Astrocyte of the hippocampus (primary cell): ENCODE measurements around the gene MLH1.

Source experiments
- DNase-seq: peaks from one replicate; pipeline ENCODE4 v3.0.0; 2011; ENCODE audit warnings: low read depth, low spot score

Gene MLH1

DNA sequence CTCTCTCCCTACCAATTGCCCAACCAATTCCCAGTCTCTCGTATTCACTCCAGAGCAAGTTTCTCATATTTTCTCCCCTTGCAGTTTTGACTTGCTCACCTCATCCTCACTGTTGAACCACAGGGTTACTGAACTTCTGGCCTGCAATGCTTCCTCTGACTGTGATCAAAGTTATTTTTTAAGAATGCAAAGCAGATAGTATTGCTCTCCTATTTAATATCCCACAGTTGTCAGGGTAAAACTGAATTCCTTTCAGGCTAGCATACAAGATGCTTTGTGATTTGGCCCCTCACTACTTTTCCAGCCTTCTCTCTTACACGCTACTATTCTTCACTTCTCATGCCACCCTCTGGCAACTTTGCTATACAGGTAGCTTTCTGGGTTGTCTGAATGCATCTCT, 100.2 kb downstream of the MLH1 start:
- no peak for DNase-seq

DNA sequence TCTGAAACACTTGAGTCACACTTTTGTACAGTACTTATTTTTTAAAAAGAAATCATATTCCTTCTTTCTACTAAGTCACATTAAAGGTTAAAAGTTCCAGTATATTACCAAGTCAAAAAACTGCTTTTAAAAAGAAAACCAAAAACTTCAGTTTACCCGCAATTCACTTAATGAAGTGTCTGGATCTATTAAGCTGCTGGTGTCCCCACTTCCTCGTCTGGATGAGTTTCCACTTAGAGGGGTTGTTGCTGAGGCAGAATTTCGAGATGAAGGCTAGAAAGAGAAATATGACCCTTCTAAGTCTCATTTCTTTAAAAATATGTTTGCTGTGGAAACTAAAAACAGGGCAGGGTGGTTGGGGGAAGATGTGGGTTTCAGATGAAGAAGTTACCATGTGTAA, 101.3 kb downstream of the MLH1 start:
- no peak for DNase-seq

DNA sequence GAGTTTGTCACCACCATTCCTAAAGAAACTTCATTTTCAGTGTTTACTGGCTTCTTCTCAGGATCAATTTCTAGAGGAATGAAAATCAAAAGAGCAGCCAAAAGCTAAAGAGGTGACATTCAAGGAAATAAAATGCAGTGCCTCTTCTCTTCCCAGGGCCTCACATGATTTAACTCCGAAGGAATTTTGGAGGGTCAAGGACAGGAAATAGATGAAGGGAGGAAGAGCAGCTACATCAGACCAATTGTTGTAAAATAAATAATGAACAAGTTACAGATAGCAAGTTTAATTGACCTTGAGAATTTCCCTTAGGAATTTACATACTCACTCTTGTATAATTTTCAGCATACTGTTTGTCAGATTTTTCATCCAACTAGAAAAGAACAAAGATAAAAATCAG, 103.0 kb downstream of the MLH1 start:
- DNase-seq, result peak; percentile 23

DNA sequence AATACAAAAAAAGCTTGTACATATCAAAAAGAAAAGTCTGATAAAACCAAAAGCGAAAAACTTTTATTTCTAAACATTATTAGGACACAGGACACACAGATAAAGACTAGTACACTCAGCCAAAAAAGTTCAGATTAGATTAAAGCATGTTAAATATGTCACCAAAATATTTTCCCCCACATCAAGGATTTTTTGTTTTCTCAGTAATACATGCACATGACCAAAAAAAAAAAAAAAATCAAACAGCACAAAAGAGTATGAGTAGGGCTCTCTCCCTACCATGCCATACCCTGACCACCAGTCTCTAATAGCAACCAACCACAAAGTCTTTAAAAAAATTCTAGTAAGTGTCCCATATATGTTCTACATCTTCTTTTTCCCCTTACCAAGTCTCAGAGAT, 103.7 kb downstream of the MLH1 start:
- DNase-seq, result no peak

DNA sequence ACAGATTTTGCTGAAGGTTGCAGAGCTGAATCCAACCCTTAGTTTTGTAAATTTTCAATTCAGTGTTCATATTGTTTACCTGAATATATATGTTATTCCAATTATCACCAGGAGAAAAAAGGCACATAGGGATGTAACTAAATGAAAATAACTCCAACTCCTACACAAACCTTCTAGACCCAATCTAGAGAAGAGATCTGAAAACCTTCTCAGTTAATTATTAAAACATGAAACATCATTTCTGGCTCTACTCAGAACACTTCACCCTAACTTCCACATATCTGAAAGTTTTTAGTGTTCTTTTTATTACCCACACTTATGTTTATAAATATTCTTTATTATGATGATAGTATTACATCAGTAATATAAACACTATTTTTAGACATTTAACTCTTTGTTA, 104.5 kb downstream of the MLH1 start:
- DNase-seq, result no peak

DNA sequence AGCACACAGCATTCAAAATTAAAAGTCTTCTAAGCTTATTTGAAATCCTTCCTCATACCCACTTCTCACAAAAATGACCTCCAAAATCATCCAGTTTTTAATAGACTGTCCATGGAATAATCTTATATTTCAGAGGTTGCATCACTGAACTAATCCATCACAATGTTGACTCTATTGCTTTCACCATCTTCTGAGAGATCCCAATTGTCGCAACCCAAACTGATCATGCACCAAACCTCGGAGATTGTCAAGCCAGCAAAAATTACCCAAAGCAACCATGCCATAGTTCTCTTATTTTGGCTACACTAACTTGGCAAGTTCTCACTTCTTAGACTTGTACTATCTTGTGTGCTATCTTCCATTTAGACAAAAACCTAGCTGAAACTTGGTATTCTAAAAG, 105.6 kb downstream of the MLH1 start:
- no peak for DNase-seq

DNA sequence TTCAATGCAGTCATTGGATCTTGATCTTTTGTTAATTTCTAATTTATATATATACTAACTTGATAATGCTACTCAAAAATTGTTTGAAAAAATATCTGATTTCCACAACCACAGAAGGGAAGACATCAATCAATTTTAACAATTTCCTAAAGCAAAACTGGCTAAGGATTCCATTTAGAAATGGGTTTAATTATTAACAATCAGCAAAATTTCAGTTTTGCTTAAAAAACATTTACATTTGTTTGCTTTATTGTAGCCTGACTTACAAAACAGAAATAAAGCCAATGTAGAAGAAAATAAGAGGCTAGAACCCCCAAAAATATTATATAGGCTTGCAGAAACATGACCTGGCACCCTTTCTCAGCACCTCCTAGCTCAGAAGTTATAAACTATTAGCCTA, 106.2 kb downstream of the MLH1 start:
- no peak for DNase-seq

DNA sequence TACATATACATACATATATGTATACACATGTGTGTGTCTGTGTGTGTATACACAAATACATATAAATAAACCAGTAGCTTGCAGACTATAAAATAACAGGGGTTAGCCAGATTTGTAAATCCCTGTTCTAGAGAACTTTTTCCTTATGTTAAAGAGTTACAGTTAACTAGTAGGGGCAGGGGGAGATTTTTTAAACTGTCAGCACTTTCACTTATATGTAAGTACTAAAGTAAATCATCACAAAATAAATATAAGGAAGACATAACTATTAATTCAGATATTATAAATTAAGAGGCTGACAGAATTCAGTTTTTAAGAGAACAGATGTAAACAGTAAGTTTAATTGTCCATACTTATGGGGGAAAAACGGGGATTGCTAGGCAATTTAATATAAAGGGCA, 107.1 kb downstream of the MLH1 start:
- no peak for DNase-seq
